OCI-LY3 (cell line): ENCODE data around the gene CARD14.

ENCODE experiments used
- H2AFZ ChIP-seq: fragments of 200-600, 300-600 bp; shearing (Covaris generic); 2 replicates; pipeline ENCODE4 v1.6.0; 2014; ENCODE audit warnings: antibody characterized with exemption, low read depth, low read length
- H3K27ac ChIP-seq: fragments of 200-600, 300-600 bp; sonication (generic); 2 replicates; pipeline ENCODE4 v1.5.1; 2014; ENCODE audit warnings: mild to moderate bottlenecking, low read length, moderate library complexity, mixed read lengths
- H3K27me3 ChIP-seq: fragments of 200-600, 300-600 bp; sonication (generic); 2 replicates; pipeline ENCODE4 v1.6.1; 2014; ENCODE audit warnings: low read depth, low read length, mixed read lengths
- H3K36me3 ChIP-seq: fragments of 200-600, 300-600 bp; sonication (generic); replicated peaks from 2 replicates; pipeline ENCODE3; 2014; ENCODE audit warnings: low read depth, low read length, mixed read lengths
- H3K4me1 ChIP-seq: fragments of 300-600, 200-600 bp; sonication (generic); 2 replicates; pipeline ENCODE4 v1.6.1; 2014; ENCODE audit warnings: low read length, mixed read lengths
- H3K4me2 ChIP-seq: fragments of 200-600, 300-600 bp; sonication (generic); 2 replicates; pipeline ENCODE4 v1.6.1; 2014; ENCODE audit warnings: low read length, mixed read lengths
- H3K4me3 ChIP-seq: fragments of 300-600, 200-600 bp; sonication (generic); 2 replicates; pipeline ENCODE4 v1.5.1; 2014; ENCODE audit warnings: antibody characterized with exemption, mild to moderate bottlenecking, low read length, moderate library complexity
- H3K79me2 ChIP-seq: fragments of 300-600, 200-600 bp; shearing (Covaris generic); 2 replicates; pipeline ENCODE4 v1.6.1; 2014; ENCODE audit warnings: mild to moderate bottlenecking, low read length, mixed read lengths
- H3K9ac ChIP-seq: fragments of 300-600, 200-600 bp; shearing (Covaris generic); 2 replicates; pipeline ENCODE4 v1.6.0; 2014; ENCODE audit warnings: mild to moderate bottlenecking, low read length, moderate library complexity
- H3K9me3 ChIP-seq: fragments of 200-600, 300-600 bp; shearing (Covaris generic); 2 replicates; pipeline ENCODE4 v1.6.1; 2014; ENCODE audit warnings: low read length, mixed read lengths; ENCODE audit not compliant: insufficient read depth
- H4K20me1 ChIP-seq: fragments of 200-600, 300-600 bp; sonication (generic); 2 replicates; pipeline ENCODE4 v1.6.1; 2016; ENCODE audit warnings: low read length, mixed read lengths; ENCODE audit not compliant: insufficient read depth
- CTCF ChIP-seq: fragments of 200-600, 300-600 bp; sonication (generic); IDR thresholded peaks from 2 replicates; pipeline ENCODE4 v1.5.1; 2014; ENCODE audit warnings: antibody characterized with exemption, low read length, low read depth
- EZH2phosphoT487 ChIP-seq: fragments of 200-600 bp; shearing (Covaris generic); IDR thresholded peaks from 2 replicates; pipeline ENCODE4 v1.6.1; 2018; ENCODE audit warnings: antibody characterized with exemption, mixed run types, low read depth

Gene CARD14

GRCh38 chr17:80158846-80159245 lies 11.0 kb upstream of the CARD14 start:
- Histone ChIP-seq H3K36me3 (no peaks in the 10 kb centered on the region), H3K4me1 (no peaks in the 10 kb centered on the region), H3K79me2 (no peaks in the 10 kb centered on the region), H3K27me3 (peaks cover 5% of the 10 kb centered on the region), H3K9ac (no peak overlapping the region), H4K20me1 (no peaks in the 10 kb centered on the region), H3K27ac (no peak overlapping the region), H3K4me2 (no peak overlapping the region), H2AFZ (no peak overlapping the region), H3K9me3 (no peaks in the 10 kb centered on the region), H3K4me3 (no peak overlapping the region)
- TF ChIP-seq EZH2phosphoT487: no peak
- no peak for TF ChIP-seq CTCF

- H3K27ac ChIP-seq: no peak overlapping the region
- no peaks in the 10 kb centered on the region for H3K36me3 ChIP-seq
- TF ChIP-seq EZH2phosphoT487: no peak
- no peak for TF ChIP-seq CTCF
- no peak overlapping the region for H3K4me3 ChIP-seq
- no peak overlapping the region for H3K9ac ChIP-seq
- H4K20me1 ChIP-seq: no peaks in the 10 kb centered on the region
- H3K79me2 ChIP-seq: no peaks in the 10 kb centered on the region
- no peak overlapping the region for H3K4me2 ChIP-seq
- H3K9me3 ChIP-seq: no peaks in the 10 kb centered on the region
- H3K27me3 ChIP-seq: peaks cover 10% of the 10 kb centered on the region
- H3K4me1 ChIP-seq: no peaks in the 10 kb centered on the region
- no peak overlapping the region for H2AFZ ChIP-seq
Observed at GRCh38 chr17:80160536-80160935, 9.3 kb upstream of the CARD14 start.

GRCh38 chr17:80163336-80163735 lies 6.5 kb upstream of the CARD14 start:
- Histone ChIP-seq H3K4me3 (no peak overlapping the region), H3K9ac (no peak overlapping the region), H3K79me2 (no peaks in the 10 kb centered on the region), H3K9me3 (no peaks in the 10 kb centered on the region), H4K20me1 (no peaks in the 10 kb centered on the region), H3K4me2 (no peak overlapping the region), H3K27ac (no peak overlapping the region), H3K36me3 (no peaks in the 10 kb centered on the region), H3K27me3 (peaks cover 10% of the 10 kb centered on the region), H3K4me1 (no peaks in the 10 kb centered on the region), H2AFZ (no peak overlapping the region)
- TF ChIP-seq EZH2phosphoT487 (no peak), CTCF (no peak)

GRCh38 chr17:80164185-80164584 lies 5.6 kb upstream of the CARD14 start:
- no peaks in the 10 kb centered on the region for H3K36me3 ChIP-seq

More at GRCh38 chr17:80164185-80164584, 5.6 kb upstream of the CARD14 start:
- Histone ChIP-seq H3K4me1 (no peaks in the 10 kb centered on the region), H3K79me2 (no peaks in the 10 kb centered on the region), H4K20me1 (no peaks in the 10 kb centered on the region), H2AFZ (no peak overlapping the region), H3K27me3 (peaks cover 10% of the 10 kb centered on the region), H3K4me3 (no peak overlapping the region), H3K27ac (no peak overlapping the region), H3K4me2 (no peak overlapping the region), H3K9me3 (no peaks in the 10 kb centered on the region), H3K9ac (no peak overlapping the region)
- TF ChIP-seq CTCF: no peak
- TF ChIP-seq EZH2phosphoT487: no peak
